ENCODE measurements around the gene KIF1A.

- TF ChIP-seq CTCF (optimal IDR thresholded peaks at IDR 0.05 in 1 of 3, IDR thresholded peaks at IDR 0.05 in 1 of 3, conservative IDR thresholded peaks at IDR 0.05 in 1 of 3; ENCODE audit: extremely low read depth in 1 of 3, insufficient read depth in 2 of 3, low read length in 3 of 3), result no peak
- TF ChIP-seq EZH2 (IDR thresholded peaks at IDR 0.05; ENCODE audit: low read length), result no peak
Measured at GRCh38 chr2:240857039-240858008, 37.3 kb upstream of the KIF1A start.
